ENCODE results near the gene ZBTB43. TPM values are rescaled to one million over a fixed set of nuclear protein-coding genes. Genes with fewer than 3 reads are reported as not detected.
A peak's percentile ranks its signal among the peaks of the same experiment; 100 is the strongest.

ZBTB43 gene
- total RNA-seq, 4 donors from 2014 or later = 3.5 to 22.2 (median 11.0) TPM

DNA sequence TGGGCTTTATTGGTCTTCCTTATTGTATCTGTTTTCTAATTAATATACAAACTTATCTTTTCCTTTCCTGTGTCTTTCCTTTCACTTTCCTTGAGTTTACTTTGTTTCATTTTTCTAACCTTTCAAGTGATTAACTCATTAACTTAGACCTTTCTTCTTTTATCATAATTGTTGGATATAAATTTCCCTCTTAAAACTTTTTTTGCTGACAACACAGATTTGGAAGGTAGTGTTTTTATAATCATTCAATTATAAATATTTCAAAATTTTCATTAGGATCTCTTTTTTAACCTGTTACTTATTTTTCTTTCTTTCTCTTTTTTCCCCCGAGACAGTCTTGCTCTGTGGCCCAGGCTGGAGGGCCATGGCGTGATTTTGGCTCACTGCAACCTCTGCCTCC is 6.9 kb upstream of the ZBTB43 start:
- Histone ChIP-seq H3K4me1 (no peaks in the 10 kb centered on the region), H3K4me3 (no peak overlapping the region), H3K9me3 (no peaks in the 10 kb centered on the region), H3K27me3 (no peaks in the 10 kb centered on the region), H3K27ac (no peak overlapping the region), H3K36me3 (no peaks in the 10 kb centered on the region)
- intact Hi-C loops (cut with DNase I; ENCODE audit: low total_unique reads) = no loop called here
- TF ChIP-seq, protein P1, sequence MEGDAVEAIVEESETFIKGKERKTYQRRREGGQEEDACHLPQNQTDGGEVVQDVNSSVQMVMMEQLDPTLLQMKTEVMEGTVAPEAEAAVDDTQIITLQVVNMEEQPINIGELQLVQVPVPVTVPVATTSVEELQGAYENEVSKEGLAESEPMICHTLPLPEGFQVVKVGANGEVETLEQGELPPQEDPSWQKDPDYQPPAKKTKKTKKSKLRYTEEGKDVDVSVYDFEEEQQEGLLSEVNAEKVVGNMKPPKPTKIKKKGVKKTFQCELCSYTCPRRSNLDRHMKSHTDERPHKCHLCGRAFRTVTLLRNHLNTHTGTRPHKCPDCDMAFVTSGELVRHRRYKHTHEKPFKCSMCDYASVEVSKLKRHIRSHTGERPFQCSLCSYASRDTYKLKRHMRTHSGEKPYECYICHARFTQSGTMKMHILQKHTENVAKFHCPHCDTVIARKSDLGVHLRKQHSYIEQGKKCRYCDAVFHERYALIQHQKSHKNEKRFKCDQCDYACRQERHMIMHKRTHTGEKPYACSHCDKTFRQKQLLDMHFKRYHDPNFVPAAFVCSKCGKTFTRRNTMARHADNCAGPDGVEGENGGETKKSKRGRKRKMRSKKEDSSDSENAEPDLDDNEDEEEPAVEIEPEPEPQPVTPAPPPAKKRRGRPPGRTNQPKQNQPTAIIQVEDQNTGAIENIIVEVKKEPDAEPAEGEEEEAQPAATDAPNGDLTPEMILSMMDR (IDR thresholded peaks at IDR 0.05) = no peak
- no peak for TF ChIP-seq POLR2A (IDR thresholded peaks at IDR 0.05)
- no peak for DNase-seq

DNA sequence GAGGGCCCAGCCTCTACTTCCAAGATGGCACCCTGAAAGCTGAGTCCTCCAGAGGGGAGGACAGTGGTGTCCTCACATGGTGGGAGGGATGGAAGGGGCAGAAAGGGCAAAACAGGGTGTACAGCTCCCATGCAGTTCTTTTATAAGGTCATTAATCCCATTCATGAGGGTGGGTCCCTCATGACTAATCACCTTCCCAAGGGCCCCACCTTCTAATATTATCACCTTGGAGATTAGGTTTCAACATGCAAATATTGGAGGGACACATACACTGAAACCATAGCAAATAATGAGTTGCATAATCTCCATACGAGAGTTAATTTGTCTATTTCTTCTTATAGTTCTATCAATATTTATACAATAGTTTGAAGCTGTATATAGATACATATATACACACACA is 5.8 kb upstream of the ZBTB43 start:
- no peak overlapping the region for H3K27ac ChIP-seq
- no peaks in the 10 kb centered on the region for H3K4me1 ChIP-seq
- H3K9me3 ChIP-seq = no peaks in the 10 kb centered on the region
- H3K27me3 ChIP-seq = no peaks in the 10 kb centered on the region
- no peak overlapping the region for H3K4me3 ChIP-seq
- TF ChIP-seq POLR2A (IDR thresholded peaks at IDR 0.05) = no peak
- TF ChIP-seq, protein P1 (IDR thresholded peaks at IDR 0.05) = no peak
- intact Hi-C loops (cut with DNase I; ENCODE audit: low total_unique reads) = no loop called here
- no peaks in the 10 kb centered on the region for H3K36me3 ChIP-seq
- no peak for DNase-seq

DNA sequence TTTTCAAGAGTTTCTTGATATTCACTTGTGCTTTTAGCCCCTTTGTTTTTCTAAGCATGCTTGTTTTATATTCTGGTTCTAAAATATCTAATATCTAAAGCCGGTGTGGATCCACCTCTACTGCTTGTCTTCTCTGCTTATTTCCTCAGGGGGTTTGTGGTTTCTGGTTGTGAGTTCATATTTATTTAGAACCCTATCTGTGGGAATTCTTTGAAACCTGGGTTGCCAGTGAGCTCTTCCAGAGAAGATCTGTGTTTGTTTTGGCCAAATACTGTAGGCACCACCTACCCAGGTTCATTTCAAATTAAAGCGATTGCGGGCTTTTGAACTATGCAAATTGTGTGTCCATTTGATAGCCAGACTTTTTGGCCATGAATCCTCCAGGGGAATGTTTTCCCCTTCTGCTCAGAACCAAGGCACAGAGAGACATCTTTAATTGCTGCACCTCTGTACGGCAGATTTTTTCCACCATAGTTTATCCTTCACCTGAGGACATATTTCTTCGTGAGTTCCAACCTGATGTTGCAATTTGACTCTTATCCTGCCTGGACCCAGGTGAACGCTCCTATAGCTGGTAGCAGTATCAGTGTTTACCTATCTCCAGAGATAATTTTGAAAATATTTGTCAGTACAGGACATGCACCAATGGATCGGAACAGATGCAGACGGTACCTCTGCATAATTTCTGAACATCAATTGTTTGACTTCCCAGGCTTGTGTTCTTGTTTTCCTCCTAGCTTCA is 2.4 kb upstream of the ZBTB43 start:
- intact Hi-C loops (cut with DNase I; ENCODE audit: low total_unique reads) = no loop called here
- Histone ChIP-seq H3K27ac (no peak overlapping the region), H3K4me3 (no peak overlapping the region), H3K4me1 (no peaks in the 10 kb centered on the region), H3K27me3 (no peaks in the 10 kb centered on the region), H3K36me3 (no peaks in the 10 kb centered on the region), H3K9me3 (no peaks in the 10 kb centered on the region)
- no peak for DNase-seq
- TF ChIP-seq, protein P1 (IDR thresholded peaks at IDR 0.05) = no peak
- no peak for TF ChIP-seq POLR2A (IDR thresholded peaks at IDR 0.05)

DNA sequence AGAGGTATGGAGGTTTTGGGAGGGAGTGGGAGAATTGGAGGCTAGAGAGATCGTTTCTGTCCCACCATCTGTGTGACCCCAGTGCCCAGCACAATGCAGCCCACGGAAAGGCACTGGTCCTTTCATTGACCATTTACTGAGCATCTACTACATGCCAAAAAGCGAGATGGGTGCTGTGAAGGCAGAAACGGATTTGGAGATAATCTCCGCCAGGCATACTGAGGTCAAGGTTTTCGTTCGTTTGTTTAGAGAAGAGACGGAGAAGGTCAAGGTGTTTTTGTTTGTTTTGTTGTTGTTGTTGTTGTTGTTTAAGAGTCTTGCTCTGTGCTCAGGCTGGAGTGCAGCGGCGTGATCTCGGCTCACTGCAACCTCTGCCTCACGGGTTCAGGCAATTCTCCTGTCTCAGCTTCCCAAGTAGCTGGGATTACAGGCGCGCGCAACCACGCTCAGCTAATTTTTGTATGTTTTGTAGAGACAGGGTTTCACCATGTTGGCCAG is 593 bp upstream of the ZBTB43 start:
- DNase-seq = peak in 1 of 2 donors; percentile 21
- no peaks in the 10 kb centered on the region for H3K4me1 ChIP-seq
- intact Hi-C loops (cut with DNase I; ENCODE audit: low total_unique reads) = no loop called here
- peak overlapping the region; percentile 38 to 77 for H3K27ac ChIP-seq
- H3K9me3 ChIP-seq = no peaks in the 10 kb centered on the region
- H3K27me3 ChIP-seq = no peaks in the 10 kb centered on the region
- TF ChIP-seq, protein P1 (IDR thresholded peaks at IDR 0.05) = no peak
- TF ChIP-seq POLR2A (IDR thresholded peaks at IDR 0.05) = no peak
- peak overlapping the region; percentile 87 to 94 for H3K4me3 ChIP-seq
- H3K36me3 ChIP-seq = no peaks in the 10 kb centered on the region

DNA sequence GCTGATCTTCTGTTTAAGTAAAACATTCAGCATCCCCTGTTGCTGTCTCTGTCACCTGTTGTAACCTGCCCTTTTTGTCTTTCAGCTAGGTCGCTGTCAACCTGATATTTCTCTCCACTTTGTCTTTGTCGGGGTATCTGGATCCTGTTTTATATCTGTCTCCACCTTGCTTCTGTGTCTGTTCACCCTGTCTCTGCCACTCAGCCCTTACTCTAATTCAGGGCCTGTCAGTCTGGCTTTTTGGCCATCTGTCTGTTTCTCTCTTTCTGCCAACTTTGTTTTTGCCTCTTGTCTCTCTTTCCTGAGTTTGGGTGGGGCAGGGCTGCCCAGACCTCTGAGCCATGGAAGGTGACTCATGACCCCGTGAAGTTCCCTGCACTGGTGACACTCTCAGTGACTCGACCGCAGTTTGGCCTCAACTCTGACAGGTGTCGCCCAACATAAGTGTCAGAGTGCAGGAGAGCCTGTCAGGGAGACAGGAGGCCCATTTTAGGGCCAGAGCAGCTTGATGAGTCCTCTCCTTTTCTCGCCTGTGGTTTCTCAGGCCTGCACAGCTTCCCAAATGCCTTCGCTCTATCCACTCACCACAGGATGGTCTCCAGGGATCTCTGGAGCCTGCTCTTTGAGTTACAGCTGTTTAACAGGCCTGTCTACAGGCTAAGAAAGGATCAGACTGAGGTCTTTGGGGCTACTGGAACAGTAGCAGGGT is 868 bp downstream of the ZBTB43 start:
- DNase-seq = no peak

More for the DNA sequence above, 868 bp downstream of the ZBTB43 start:
- H3K9me3 ChIP-seq = no peaks in the 10 kb centered on the region
- H3K27me3 ChIP-seq = no peaks in the 10 kb centered on the region
- TF ChIP-seq POLR2A (IDR thresholded peaks at IDR 0.05) = no peak
- TF ChIP-seq, protein P1 (IDR thresholded peaks at IDR 0.05) = no peak
- intact Hi-C loops (cut with DNase I; ENCODE audit: low total_unique reads) = no loop called here
- H3K27ac ChIP-seq = peak overlapping the region; percentile 38 to 77
- H3K36me3 ChIP-seq = no peaks in the 10 kb centered on the region
- H3K4me1 ChIP-seq = no peaks in the 10 kb centered on the region
- H3K4me3 ChIP-seq = peak overlapping the region; percentile 87 to 94

All from uterus (tissue), 4 donors.